ENCODE results near the gene SLC5A10. TPM values are rescaled to one million over a fixed set of nuclear protein-coding genes. Genes with fewer than 3 reads are reported as not detected.

SLC5A10 gene
- total RNA-seq, 2 experiments from 2014 or later: not detected

- Mint-ChIP-seq H3K9me3 (no peaks in the 10 kb centered on the region), H3K27me3 (no peaks in the 10 kb centered on the region), H3K27ac (no peak overlapping the region), H3K36me3 (ENCODE audit: low read depth) (no peaks in the 10 kb centered on the region), H3K4me3 (no peak overlapping the region), H3K4me1 (ENCODE audit: low read depth) (peaks cover 33% of the 10 kb centered on the region)
- Histone ChIP-seq H3K4me1 (ENCODE audit: insufficient read depth, low read length) (peaks cover 40% of the 10 kb centered on the region), H3K27me3 (ENCODE audit: control insufficient read depth in 1 of 2, insufficient read depth in 2 of 2, low read length in 2 of 2) (no peaks in the 10 kb centered on the region), H3K9me3 (ENCODE audit: control insufficient read depth in 1 of 2, insufficient read depth in 1 of 2, low read length in 2 of 2) (no peaks in the 10 kb centered on the region), H3K4me3 (ENCODE audit: low read length) (no peak overlapping the region), H3K27ac (ENCODE audit: low read depth in 1 of 2, low read length in 2 of 2) (no peak overlapping the region), H3K36me3 (ENCODE audit: insufficient read depth, low read length) (no peaks in the 10 kb centered on the region)
- ATAC-seq (ENCODE audit: poor library complexity) (no peak), DNase-seq (no peak)
- no peak for TF ChIP-seq CTCF (IDR thresholded peaks at IDR 0.05)
- ChIA-PET CTCF (interaction anchor here (1.4 to 2.4 kb wide), 3 partner anchors 18 to 47 kb away, joined by 5 to 8 read pairs (median 6); no protein-coding TSS in a partner anchor), POLR2A (interaction anchor here (2.2 kb wide), 1 partner anchor 102 kb away, joined by 11 read pairs; the partner anchor contains the start of gene PRPSAP2)
- intact Hi-C loops (cut with DNase I, micrococcal nuclease): loop anchor here in 1 of 2 experiments (2.0 to 10.0 kb wide), 3 partner anchors 42 to 145 kb away; partner anchors contain the start of gene FAM83G
Measured at GRCh38 chr17:18959845-18960240, 7.9 kb downstream of the SLC5A10 start.

GRCh38 chr17:18960241-18960665, 8.3 kb downstream of the SLC5A10 start:
- H3K27ac ChIP-seq (ENCODE audit: low read depth in 1 of 2, low read length in 2 of 2): no peak overlapping the region
- H3K4me3 Mint-ChIP-seq: no peak overlapping the region
- no peak for TF ChIP-seq CTCF (IDR thresholded peaks at IDR 0.05)
- no peaks in the 10 kb centered on the region for H3K27me3 ChIP-seq (ENCODE audit: control insufficient read depth in 1 of 2, insufficient read depth in 2 of 2, low read length in 2 of 2)
- ATAC-seq (ENCODE audit: poor library complexity) (no peak), DNase-seq (no peak)
- H3K9me3 ChIP-seq (ENCODE audit: control insufficient read depth in 1 of 2, insufficient read depth in 1 of 2, low read length in 2 of 2): no peaks in the 10 kb centered on the region
- H3K27me3 Mint-ChIP-seq: no peaks in the 10 kb centered on the region
- H3K4me1 Mint-ChIP-seq (ENCODE audit: low read depth): peaks cover 29% of the 10 kb centered on the region
- POLR2A ChIA-PET: interaction anchor here (1.2 to 2.2 kb wide), 2 partner anchors 44 to 102 kb away, joined by 3 to 11 read pairs; partner anchors contain the start of genes FAM83G and PRPSAP2
- no peaks in the 10 kb centered on the region for H3K36me3 ChIP-seq (ENCODE audit: insufficient read depth, low read length)
- no peaks in the 10 kb centered on the region for H3K9me3 Mint-ChIP-seq
- intact Hi-C loops (cut with DNase I, micrococcal nuclease): no loop called here
- H3K36me3 Mint-ChIP-seq (ENCODE audit: low read depth): no peaks in the 10 kb centered on the region
- no peak overlapping the region for H3K4me3 ChIP-seq (ENCODE audit: low read length)
- peaks cover 36% of the 10 kb centered on the region for H3K4me1 ChIP-seq (ENCODE audit: insufficient read depth, low read length)
- CTCF ChIA-PET: interaction anchor here (1.0 to 2.4 kb wide), 7 partner anchors 18 to 59 kb away, joined by 3 to 8 read pairs (median 5); no protein-coding TSS in a partner anchor
- H3K27ac Mint-ChIP-seq: no peak overlapping the region

GRCh38 chr17:18960803-18961511, 9.0 kb downstream of the SLC5A10 start:
- intact Hi-C loops (cut with DNase I, micrococcal nuclease): no loop called here
- H3K27me3 Mint-ChIP-seq: no peaks in the 10 kb centered on the region
- ChIA-PET CTCF (interaction anchor here (0.6 to 2.4 kb wide), 19 partner anchors 9 to 409 kb away, joined by 3 to 8 read pairs (median 3); partner anchors contain the start of gene FAM83G), POLR2A (interaction anchor here (1.2 to 2.2 kb wide), 3 partner anchors 36 to 103 kb away, joined by 3 to 11 read pairs (median 3); partner anchors contain the start of genes FAM83G and PRPSAP2)
- no peak overlapping the region for H3K27ac Mint-ChIP-seq
- Histone ChIP-seq H3K36me3 (ENCODE audit: insufficient read depth, low read length) (no peaks in the 10 kb centered on the region), H3K27ac (ENCODE audit: low read depth in 1 of 2, low read length in 2 of 2) (no peak overlapping the region), H3K4me1 (ENCODE audit: insufficient read depth, low read length) (peaks cover 29% of the 10 kb centered on the region), H3K27me3 (ENCODE audit: control insufficient read depth in 1 of 2, insufficient read depth in 2 of 2, low read length in 2 of 2) (no peaks in the 10 kb centered on the region), H3K4me3 (ENCODE audit: low read length) (no peak overlapping the region), H3K9me3 (ENCODE audit: control insufficient read depth in 1 of 2, insufficient read depth in 1 of 2, low read length in 2 of 2) (no peaks in the 10 kb centered on the region)
- ATAC-seq (ENCODE audit: poor library complexity) (peak; percentile 73), DNase-seq (peak; percentile 39 to 89 (median 70))
- H3K4me3 Mint-ChIP-seq: no peak overlapping the region
- peak; percentile 98 for TF ChIP-seq CTCF (IDR thresholded peaks at IDR 0.05)
- H3K9me3 Mint-ChIP-seq: no peaks in the 10 kb centered on the region
- no peaks in the 10 kb centered on the region for H3K36me3 Mint-ChIP-seq (ENCODE audit: low read depth)
- peaks cover 23% of the 10 kb centered on the region for H3K4me1 Mint-ChIP-seq (ENCODE audit: low read depth)
